Activated naive CD4-positive, alpha-beta T cell treated with anti-CD3 and anti-CD28 coated beads for 36 hours (primary cell): ENCODE data around the gene AKR7A2. TPM values are rescaled to one million over a fixed set of nuclear protein-coding genes. Genes with fewer than 3 reads are reported as not detected.
"Not testable (repeated sequence)": the region's sequence is repeated elsewhere in the genome, so short reads cannot be mapped to it uniquely, and the experiment has no call there.

Source experiments
- CTCF ChIA-PET: fragments of 350-600 bp; sonication (Branson Sonifier 250); formaldehyde crosslinking; loops from one replicate; lab custom pipeline; 2021; ENCODE audit warnings: antibody characterized with exemption; lab: Charles Lee
- DNase-seq: peaks from one replicate; pipeline ENCODE4 v3.0.0-alpha.2; 2020
- H3K27ac Mint-ChIP-seq: one replicate; pipeline ENCODE4 v1.8.0; 2021; ENCODE audit warnings: mild to moderate bottlenecking, mixed read lengths
- H3K27me3 Mint-ChIP-seq: one replicate; pipeline ENCODE4 v1.8.0; 2021; ENCODE audit warnings: low read depth, mixed read lengths
- H3K36me3 Mint-ChIP-seq: one replicate; pipeline ENCODE4 v1.8.0; 2021; ENCODE audit warnings: low read depth, mixed read lengths
- H3K4me1 Mint-ChIP-seq: one replicate; pipeline ENCODE4 v1.8.0; 2021; ENCODE audit warnings: low read depth, mixed read lengths
- H3K4me3 Mint-ChIP-seq: one replicate; pipeline ENCODE4 v1.8.0; 2021; ENCODE audit warnings: mild to moderate bottlenecking, moderate library complexity, mixed read lengths
- H3K9me3 Mint-ChIP-seq: one replicate; pipeline ENCODE4 v1.8.0; 2021; ENCODE audit warnings: mixed read lengths
- intact Hi-C: fragments of 100-400 bp; cut with micrococcal nuclease; formaldehyde crosslinking; loops from one replicate; pipeline ENCODE4 v1.15.1; 2023
- total RNA-seq, 2 experiments: library from RNA; stranded (reverse); gene quantifications; one replicate each; pipeline ENCODE4 v1.2.3, GENCODE V29; 2021

Gene AKR7A2
- total RNA-seq, 2 experiments from 2014 or later = 36.6 to 38.8 TPM

DNA sequence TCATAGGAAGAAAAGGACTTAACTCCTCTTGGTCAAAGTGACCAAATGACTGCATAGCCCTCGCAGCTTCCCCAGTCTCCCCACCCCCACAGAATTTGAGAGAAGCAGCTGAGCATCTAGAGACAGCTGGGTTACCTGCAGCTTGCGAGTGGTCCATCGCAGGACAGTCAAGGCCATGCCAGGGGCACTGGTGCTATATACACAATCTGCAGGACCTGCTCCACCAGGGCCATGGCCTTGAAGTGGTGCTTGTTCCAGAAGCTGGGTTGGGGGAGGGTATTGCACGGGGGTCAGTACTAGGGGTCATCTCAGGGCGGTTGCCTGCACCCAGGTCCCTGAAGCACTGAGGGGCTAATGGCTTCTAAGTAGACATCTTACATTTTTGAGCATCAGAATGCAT is 49.9 kb downstream of the AKR7A2 start:
- peaks cover 5% of the 10 kb centered on the region for H3K4me1 Mint-ChIP-seq
- no peaks in the 10 kb centered on the region for H3K9me3 Mint-ChIP-seq
- CTCF ChIA-PET = interaction anchor here (0.6 to 1.1 kb wide), 2 partner anchors 18 to 248 kb away, joined by 4 to 6 read pairs; no protein-coding TSS in a partner anchor
- H3K4me3 Mint-ChIP-seq = no peak overlapping the region
- no peak overlapping the region for H3K27ac Mint-ChIP-seq
- H3K27me3 Mint-ChIP-seq = no peaks in the 10 kb centered on the region
- H3K36me3 Mint-ChIP-seq = peaks cover 13% of the 10 kb centered on the region
- intact Hi-C loops = no loop called here
- no peak for DNase-seq

DNA sequence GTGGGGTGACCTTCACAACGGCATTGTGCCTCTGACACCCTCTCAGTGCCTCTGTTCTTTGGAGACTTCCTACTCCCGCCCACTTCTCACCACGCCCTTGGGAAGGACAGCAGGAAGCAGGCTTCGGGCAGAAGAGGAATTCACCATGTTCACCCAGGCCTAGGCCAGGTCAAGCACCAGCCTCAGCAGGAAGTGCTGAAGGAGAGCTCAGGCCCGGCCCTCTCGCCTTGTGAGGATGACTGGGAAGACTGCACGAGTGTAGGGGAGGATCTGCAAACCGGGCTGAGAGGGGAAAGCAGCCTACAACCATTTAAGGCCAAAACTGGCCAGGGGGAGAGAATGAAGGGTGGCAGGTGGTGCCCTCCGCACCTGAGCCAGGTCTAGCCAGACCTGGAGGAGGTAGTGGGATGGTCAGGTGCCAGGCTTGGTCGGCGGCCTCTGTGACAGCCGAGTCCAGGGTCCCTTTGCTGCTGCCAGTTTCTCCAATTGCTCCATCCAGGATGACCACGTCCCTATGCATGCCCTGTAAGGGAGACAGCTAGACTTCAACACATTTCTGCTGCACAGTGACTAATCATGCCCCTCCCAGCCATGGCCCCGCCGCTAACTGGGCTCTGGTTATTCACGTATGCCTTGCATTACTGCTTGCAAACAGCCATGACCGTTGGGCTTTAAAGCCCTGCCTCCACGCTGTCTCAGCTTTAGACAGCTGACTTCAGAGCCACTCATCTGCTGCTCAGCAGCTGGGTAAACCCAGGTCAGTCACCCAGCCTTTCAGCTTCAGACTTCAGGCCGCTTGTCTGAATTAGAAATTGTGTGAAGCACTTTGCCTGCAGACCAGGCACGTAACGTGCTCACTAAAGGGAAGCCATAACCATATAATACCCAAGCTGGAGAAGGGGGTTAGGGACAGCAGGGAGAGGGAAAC is 51.5 kb downstream of the AKR7A2 start:
- H3K9me3 Mint-ChIP-seq = no peaks in the 10 kb centered on the region
- H3K27me3 Mint-ChIP-seq = no peaks in the 10 kb centered on the region
- peaks cover 19% of the 10 kb centered on the region for H3K4me1 Mint-ChIP-seq
- no peak overlapping the region for H3K4me3 Mint-ChIP-seq
- CTCF ChIA-PET = interaction anchor here (0.6 to 1.1 kb wide), 2 partner anchors 11 to 16 kb away, joined by 4 to 7 read pairs; no protein-coding TSS in a partner anchor
- peaks cover 16% of the 10 kb centered on the region for H3K36me3 Mint-ChIP-seq
- DNase-seq = no peak
- intact Hi-C loops = no loop called here
- no peak overlapping the region for H3K27ac Mint-ChIP-seq

DNA sequence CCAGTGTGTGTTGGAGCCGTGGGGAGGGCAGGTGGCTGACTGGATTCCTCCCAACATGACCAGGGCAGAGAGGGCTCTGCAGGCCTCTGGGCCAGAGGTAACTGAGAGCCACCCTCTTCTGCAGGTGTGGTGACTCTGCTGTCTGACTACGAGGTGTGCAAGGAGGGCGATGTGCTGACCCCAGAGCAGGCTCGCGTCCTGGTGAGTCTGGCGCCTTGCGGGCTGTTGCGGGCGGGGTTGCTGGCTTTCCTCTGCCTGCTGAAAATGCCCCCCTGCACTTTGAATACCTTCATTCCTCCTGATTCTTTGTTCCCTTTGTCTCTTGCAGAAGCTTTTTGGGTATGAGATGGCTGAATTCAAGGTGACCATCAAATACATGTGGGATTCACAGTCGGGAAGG is 53.6 kb downstream of the AKR7A2 start:
- Mint-ChIP-seq H3K9me3 (no peaks in the 10 kb centered on the region), H3K36me3 (peaks cover 17% of the 10 kb centered on the region), H3K27me3 (no peaks in the 10 kb centered on the region), H3K27ac (no peak overlapping the region), H3K4me3 (no peak overlapping the region), H3K4me1 (peaks cover 36% of the 10 kb centered on the region)
- intact Hi-C loops = no loop called here
- DNase-seq = no peak
- CTCF ChIA-PET = interaction anchor here (1.2 kb wide), 1 partner anchor 18 kb away, joined by 3 read pairs; no protein-coding TSS in a partner anchor

DNA sequence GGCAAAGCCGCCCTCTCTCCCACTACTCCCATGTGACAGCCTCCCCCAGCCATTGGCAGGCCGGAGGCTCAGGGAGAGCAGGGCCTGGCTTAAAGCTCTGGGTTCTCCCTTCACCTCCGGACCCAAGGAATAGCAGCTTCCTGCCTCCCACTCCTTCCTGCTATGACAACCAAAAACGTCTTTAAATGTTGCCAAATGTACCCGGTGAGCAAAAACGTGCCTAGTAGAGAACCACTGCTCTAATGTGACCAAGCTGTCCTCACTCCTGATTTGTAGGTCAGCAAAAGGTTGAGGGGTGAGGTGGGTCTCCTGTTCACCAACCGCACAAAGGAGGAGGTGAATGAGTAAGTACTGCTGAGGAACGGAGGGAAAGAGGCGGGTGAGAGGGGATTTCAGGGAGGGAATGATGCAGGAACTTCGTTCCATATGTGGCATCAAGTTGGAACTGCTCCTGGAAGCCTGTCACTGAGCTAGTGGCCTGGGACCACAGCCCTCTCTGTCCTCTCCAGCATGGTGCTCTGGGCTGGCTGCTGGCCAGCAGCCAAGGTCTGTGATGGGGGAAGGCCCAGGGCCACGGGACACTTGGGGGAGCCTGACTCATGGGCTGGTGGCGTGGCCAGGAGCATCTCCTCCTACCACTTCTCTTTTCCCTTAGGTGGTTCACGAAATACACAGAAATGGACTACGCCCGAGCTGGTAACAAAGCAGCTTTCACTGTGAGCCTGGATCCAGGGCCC is 54.6 kb downstream of the AKR7A2 start:
- Mint-ChIP-seq H3K4me3 (peak overlapping the region; percentile 28), H3K36me3 (peaks cover 19% of the 10 kb centered on the region), H3K27me3 (no peaks in the 10 kb centered on the region), H3K9me3 (no peaks in the 10 kb centered on the region), H3K4me1 (peaks cover 43% of the 10 kb centered on the region), H3K27ac (peak overlapping the region; percentile 81)
- intact Hi-C loops = no loop called here
- CTCF ChIA-PET = interaction anchor here (0.8 to 2.8 kb wide), 3 partner anchors 17 to 404 kb away, joined by 3 to 7 read pairs (median 7); no protein-coding TSS in a partner anchor
- peak; percentile 21 for DNase-seq

DNA sequence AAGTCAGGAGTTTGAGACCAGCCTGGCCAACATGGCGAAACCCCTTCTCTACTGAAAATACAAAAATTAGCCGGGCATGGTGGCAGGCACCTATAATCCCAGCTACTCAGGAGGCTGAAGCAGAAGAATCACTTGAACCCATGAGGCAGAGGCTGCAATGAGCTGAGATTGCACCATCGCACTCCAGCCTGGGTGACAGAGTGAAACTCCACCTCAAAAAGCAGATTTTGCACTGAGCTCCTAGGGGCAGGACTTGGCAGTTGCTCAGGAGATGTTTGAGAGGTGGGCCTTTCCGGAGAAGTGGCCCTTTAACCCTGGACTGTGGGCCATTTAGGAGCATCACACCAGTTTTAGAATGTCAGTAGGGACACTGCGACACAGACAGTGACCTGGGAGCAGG is 55.6 kb downstream of the AKR7A2 start:
- Mint-ChIP-seq H3K36me3 (peaks cover 21% of the 10 kb centered on the region), H3K27ac (peak overlapping the region; percentile 81), H3K4me1 (peaks cover 43% of the 10 kb centered on the region)
- DNase-seq, H3K4me3 Mint-ChIP-seq, H3K9me3 Mint-ChIP-seq, H3K27me3 Mint-ChIP-seq, intact Hi-C loops: not testable (repeated sequence)
- CTCF ChIA-PET = interaction anchor here (2.8 kb wide), 1 partner anchor 405 kb away, joined by 7 read pairs; no protein-coding TSS in a partner anchor

DNA sequence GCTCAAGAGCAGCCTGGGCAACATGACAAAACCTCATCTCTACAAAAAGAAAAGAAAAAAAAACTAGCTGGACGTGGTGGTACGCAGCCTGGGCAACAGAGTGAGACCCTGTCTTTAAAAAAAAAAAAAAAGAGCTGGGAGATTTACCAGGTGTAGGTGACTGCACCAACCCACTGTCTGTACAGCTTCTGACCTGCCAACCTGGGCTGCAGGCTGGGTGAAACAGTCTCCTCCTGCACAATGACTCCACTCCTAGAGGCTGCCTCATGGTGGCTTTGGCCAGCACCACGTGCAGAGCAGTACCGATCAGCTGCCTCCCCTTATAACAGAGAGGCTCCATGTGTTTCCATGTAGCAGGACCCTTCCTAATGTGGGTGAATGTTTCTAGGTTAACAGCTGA is 56.7 kb downstream of the AKR7A2 start:
- no peak for DNase-seq
- Mint-ChIP-seq H3K4me3 (no peak overlapping the region), H3K4me1 (peaks cover 48% of the 10 kb centered on the region), H3K36me3 (peaks cover 21% of the 10 kb centered on the region), H3K27ac (no peak overlapping the region), H3K27me3 (no peaks in the 10 kb centered on the region), H3K9me3 (no peaks in the 10 kb centered on the region)
- intact Hi-C loops = no loop called here
- CTCF ChIA-PET = interaction anchor here (0.7 to 2.8 kb wide), 3 partner anchors 33 to 406 kb away, joined by 3 to 7 read pairs (median 3); no protein-coding TSS in a partner anchor

DNA sequence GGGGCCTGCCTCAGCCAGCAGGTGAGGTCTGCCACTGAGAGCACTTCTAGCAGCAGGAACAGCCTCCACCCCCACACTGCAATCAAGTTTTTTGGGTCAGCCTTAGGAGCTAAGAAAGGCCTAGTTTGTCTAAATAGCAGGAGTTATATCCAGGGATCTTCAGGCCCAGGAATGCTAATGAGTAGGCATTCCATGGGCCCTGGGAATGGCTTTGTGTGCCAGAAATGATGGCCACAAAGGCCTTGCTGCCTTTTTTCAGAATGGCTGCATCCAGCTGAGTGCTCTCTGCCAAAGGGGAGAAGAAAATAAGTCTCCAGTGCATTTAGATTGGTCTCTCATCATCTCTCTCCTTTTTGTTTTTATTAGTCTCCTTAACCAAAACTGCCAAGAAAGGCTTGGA is 57.5 kb downstream of the AKR7A2 start:
- peak overlapping the region; percentile 53 for H3K27ac Mint-ChIP-seq
- CTCF ChIA-PET = interaction anchor here (1.0 to 2.8 kb wide), 2 partner anchors 8 to 407 kb away, joined by 3 to 7 read pairs; no protein-coding TSS in a partner anchor
- intact Hi-C loops = loop anchor here (5.0 kb wide), 3 partner anchors 88 to 343 kb away; partner anchors contain the start of gene CAPZB
- H3K4me3 Mint-ChIP-seq = no peak overlapping the region
- H3K9me3 Mint-ChIP-seq = no peaks in the 10 kb centered on the region
- no peaks in the 10 kb centered on the region for H3K27me3 Mint-ChIP-seq
- DNase-seq = no peak
- H3K36me3 Mint-ChIP-seq = peaks cover 18% of the 10 kb centered on the region
- peaks cover 55% of the 10 kb centered on the region for H3K4me1 Mint-ChIP-seq

Other genes starting within 250 kb of the AKR7A2 start
- 100 to 1,000 TPM; 165 to 169 TPM for gene UBR4, start 101.9 kb downstream of the AKR7A2 start, total RNA-seq
- gene EMC1, start 60.6 kb downstream of the AKR7A2 start, total RNA-seq = 10 to 100 TPM; 40.2 to 43.2 TPM
- 10 to 100 TPM; 53.2 to 54.3 TPM for gene MRTO4, start 60.3 kb downstream of the AKR7A2 start, total RNA-seq
- under 1 TPM; 0.19 to 0.22 TPM for gene AKR7A3, start 23.4 kb downstream of the AKR7A2 start, total RNA-seq
- gene SLC66A1, start 182 bp upstream of the AKR7A2 start, total RNA-seq = 1 to 10 TPM; 2.6 to 2.7 TPM
- gene CAPZB, start 173.4 kb upstream of the AKR7A2 start, total RNA-seq = 100 to 1,000 TPM; 362 to 381 TPM